Suppressor macrophage treated with lipopolysaccharide for 1 hour (primary cell): ENCODE results near the gene ACE2.

Experiments
- DNase-seq, 3 donors: peaks; one replicate each; pipeline ENCODE4 v3.0.0-alpha.2; 2020 to 2022

Gene ACE2

GRCh38 chrX:15570145-15570544 lies 30.6 kb downstream of the ACE2 start:
- no peak for DNase-seq

- no peak for DNase-seq
These were observed 32.7 kb downstream of the ACE2 start for GRCh38 chrX:15567886-15568616.

- no peak for DNase-seq
These were observed 33.5 kb downstream of the ACE2 start for GRCh38 chrX:15567267-15567666.

DNA sequence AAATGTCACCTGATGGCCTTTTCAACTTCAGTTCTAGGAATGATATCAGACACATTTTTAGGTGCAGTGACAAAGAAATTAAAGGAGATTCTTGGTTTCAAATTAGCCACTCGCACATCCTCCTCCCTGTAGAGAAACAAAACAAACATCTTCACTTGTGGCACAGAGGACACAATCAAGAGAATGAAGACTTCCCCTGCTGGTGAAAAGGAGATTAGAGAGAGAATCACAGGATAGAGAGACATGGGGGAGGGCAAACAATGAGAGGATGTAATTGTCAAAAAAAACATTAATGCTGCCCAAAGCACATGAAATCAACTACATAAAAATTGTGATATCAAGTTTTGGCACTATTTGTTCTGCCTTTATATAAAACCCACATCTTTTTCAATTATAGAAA lies 34.5 kb downstream of the ACE2 start:
- DNase-seq: no peak

- DNase-seq: peak; percentile 55 to 58 (median 57)
These were observed 35.7 kb downstream of the ACE2 start for GRCh38 chrX:15564981-15565579.

GRCh38 chrX:15563056-15563455 lies 37.7 kb downstream of the ACE2 start:
- no peak for DNase-seq

DNA sequence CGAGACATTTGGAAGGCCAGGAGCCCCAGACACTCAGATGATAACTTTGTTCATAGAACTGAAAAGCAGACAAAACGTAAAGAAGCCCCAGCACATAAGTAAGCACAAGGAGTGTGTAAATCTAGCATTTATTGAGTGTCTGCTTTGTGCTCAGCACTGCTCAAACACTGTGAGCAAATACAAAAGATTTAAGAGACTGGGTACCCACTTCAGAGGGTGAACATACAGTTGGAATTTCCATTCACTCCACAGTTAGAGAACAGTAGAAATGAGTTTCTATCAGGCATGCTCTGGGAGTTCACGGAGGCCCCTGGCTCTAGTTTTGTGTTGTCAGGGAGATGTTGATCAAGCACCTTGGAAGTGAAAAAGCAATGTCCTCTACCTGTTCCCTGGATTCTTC lies 39.8 kb downstream of the ACE2 start:
- no peak for DNase-seq

GRCh38 chrX:15559227-15559626 lies 41.5 kb downstream of the ACE2 start:
- DNase-seq: no peak

GRCh38 chrX:15549189-15550012 lies 51.4 kb downstream of the ACE2 start:
- no peak for DNase-seq

DNA sequence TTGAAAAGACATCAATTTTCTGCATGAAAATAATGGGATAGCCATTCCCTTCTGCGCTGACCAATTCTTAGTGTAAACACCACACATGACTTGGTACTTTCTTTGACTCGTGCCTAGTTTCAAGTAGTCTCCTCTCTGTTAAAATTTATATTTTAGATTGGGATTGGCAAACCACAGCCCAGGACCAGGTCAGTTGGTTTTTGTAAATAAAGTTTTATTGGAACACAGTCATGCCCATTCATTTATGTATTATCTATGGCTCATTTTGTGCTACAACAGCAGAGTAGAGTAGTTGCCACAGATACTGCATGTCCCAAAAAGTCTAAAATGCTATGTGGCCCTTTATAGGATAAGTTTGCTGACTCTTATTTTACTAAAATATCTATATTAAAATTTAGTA lies 53.4 kb downstream of the ACE2 start:
- no peak for DNase-seq

GRCh38 chrX:15546745-15547144 lies 54.0 kb downstream of the ACE2 start:
- no peak for DNase-seq

GRCh38 chrX:15530318-15530717 lies 70.4 kb downstream of the ACE2 start:
- no peak for DNase-seq

DNA sequence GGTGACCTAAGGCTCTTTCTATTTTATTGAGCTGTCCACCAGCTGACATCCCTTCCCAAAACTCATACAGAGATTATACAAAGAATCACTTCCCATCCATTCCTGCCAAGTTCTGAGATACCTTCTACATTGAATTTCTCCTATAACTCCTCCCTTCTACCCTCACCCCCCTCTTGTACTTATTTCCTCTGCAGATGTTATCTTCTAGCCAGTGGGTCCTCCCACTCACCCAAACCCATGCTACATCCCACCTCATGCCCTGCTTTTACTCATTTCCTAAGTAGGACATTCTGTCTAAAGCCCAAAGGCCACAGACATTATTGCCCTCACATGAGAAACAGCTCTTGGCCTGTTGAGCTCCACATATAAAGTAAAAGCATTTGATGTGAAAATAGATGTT lies 71.6 kb downstream of the ACE2 start:
- DNase-seq: no peak

DNA sequence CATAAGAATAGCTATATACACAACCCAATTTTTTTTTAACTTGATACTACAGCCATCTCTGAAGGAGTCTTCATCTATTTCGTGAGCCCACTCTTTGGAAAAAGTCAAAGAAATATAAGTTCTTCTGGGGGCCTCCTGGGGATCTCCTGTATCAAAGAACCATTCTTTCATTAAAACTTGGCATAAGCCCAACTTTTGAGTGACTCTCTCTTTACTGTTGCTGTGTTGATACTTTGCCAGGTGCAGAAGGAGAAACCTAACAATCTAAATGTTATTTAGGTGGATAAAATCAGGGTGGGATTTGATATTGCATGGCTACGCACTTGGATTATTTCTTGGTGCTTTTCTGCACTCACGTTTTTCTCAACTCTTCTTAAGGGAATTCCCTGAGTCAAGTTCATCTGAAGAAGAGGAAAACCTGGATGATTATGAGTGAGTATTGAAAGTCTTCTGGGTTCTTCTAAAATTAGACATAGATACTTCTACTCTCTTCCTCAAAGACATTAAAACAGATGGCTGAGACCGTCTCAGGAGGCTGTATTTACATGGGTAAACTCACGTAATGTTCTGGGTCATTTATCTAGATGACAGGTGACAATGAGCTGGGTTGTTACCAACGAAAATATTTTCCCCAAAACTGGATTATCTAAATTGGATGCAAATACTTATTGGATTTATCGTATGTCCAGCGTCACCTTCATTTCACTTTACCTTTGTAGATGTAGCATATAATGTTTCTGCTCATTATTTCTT lies 74.9 kb downstream of the ACE2 start:
- DNase-seq: no peak

DNA sequence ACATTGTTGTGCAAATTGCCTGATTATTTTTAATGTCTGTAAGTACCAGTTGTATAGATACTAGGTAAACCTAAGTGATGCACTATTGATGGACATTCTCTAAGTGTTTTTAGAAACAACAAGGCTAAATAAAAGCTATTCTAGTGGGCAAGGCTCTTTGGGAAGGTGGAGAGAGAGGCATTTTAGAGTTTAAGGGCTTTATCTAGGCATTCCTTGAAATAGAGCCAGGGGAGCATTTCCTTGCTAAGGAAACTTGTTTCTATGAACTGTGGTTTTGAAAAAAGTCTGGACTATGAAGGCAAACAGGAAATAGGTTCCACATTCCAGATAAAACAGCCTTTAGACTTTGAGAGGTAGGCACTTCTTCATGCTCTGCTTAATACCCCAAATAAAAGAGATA lies 76.3 kb downstream of the ACE2 start:
- no peak for DNase-seq

- no peak for DNase-seq
These were observed 77.7 kb downstream of the ACE2 start for GRCh38 chrX:15523088-15523487.

DNA sequence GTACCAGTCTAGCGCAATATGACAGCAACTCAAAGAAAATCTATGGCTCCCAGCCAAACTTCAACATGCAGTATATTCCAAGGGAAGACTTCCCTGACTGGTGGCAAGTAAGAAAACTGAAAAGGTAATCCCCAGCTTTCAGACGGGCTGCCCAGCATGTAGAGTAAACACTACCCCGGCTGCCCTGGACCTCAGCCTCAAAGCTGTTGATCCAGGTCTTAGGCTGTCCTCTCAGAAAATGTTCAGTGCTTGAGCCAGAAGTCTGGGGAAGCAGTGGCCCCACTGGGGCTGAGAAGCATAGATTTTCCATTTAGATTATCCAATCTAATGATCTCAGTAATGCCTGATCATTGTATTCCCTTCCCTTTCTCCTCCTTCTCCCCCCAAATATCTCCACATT lies 78.3 kb downstream of the ACE2 start:
- DNase-seq: no peak

GRCh38 chrX:15515931-15516330 lies 84.8 kb downstream of the ACE2 start:
- no peak for DNase-seq

GRCh38 chrX:15514279-15514678 lies 86.5 kb downstream of the ACE2 start:
- no peak for DNase-seq

- DNase-seq: peak; percentile 32 to 59 (median 46)
These were observed 88.3 kb downstream of the ACE2 start for GRCh38 chrX:15512401-15512965.

DNA sequence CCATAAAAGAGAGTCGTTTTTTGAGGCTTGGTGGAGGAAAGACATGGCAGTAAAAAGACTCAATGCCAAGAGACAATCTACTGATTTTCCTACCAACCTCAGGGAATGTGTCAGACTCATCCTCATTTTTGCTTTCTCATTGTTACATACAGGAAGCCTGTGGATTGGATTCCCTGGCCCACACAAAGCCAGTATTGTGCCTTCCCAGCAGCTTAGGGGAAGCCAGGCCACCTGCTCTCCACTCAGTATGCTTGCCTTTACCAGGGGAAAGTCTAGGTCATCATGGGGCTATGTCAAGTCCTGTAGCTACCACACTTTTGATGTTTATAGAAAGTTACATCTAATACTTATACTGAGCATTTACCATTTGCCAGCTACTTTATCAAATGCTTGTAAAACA lies 89.2 kb downstream of the ACE2 start:
- DNase-seq: peak in 1 of 3 donors; percentile 1
